Stimulated activated effector memory CD8-positive, alpha-beta T cell treated with anti-CD3 and anti-CD28 coated beads, Interleukin-12 subunit alpha, Interleukin-12 subunit beta, amount 100 ng/mL, for 72 hours (primary cell): Measurements from ENCODE around the gene IMMP2L.
A peak's percentile ranks its signal among the peaks of the same experiment; 100 is the strongest.

ENCODE experiments used
- ATAC-seq: fragments of 150-1000 bp; cut with Tn5 transposase; 2 replicates; pipeline ENCODE4 v1.10.0; 2021
- DNase-seq, 2 donors: peaks; one replicate each; pipeline ENCODE4 v3.0.0; 2021 to 2022; ENCODE audit warnings: low spot score in 2 of 2
- H3K27ac Mint-ChIP-seq: one replicate; pipeline ENCODE4 v1.8.0; 2022; ENCODE audit warnings: mild to moderate bottlenecking, mixed read lengths
- H3K36me3 Mint-ChIP-seq: one replicate; pipeline ENCODE4 v1.8.0; 2022; ENCODE audit warnings: mild to moderate bottlenecking, mixed read lengths
- H3K4me1 Mint-ChIP-seq: one replicate; pipeline ENCODE4 v1.8.0; 2022; ENCODE audit warnings: mixed read lengths
- H3K4me3 Mint-ChIP-seq: one replicate; pipeline ENCODE4 v1.8.0; 2022; ENCODE audit warnings: mild to moderate bottlenecking, mixed read lengths
- H3K9me3 Mint-ChIP-seq: one replicate; pipeline ENCODE4 v1.8.0; 2022; ENCODE audit warnings: mixed read lengths

IMMP2L gene

GRCh38 chr7:111242141-111242755 is 320.0 kb downstream of the IMMP2L start:
- no peak for DNase-seq
- no peak overlapping the region for H3K27ac Mint-ChIP-seq
- peaks cover 6% of the 10 kb centered on the region for H3K4me1 Mint-ChIP-seq
- H3K9me3 Mint-ChIP-seq, result no peaks in the 10 kb centered on the region
- no peak for ATAC-seq
- no peak overlapping the region for H3K4me3 Mint-ChIP-seq
- no peaks in the 10 kb centered on the region for H3K36me3 Mint-ChIP-seq

GRCh38 chr7:111240371-111240770 is 321.9 kb downstream of the IMMP2L start:
- ATAC-seq (no peak), DNase-seq (no peak)
- H3K27ac Mint-ChIP-seq, result no peak overlapping the region
- H3K9me3 Mint-ChIP-seq, result peaks cover 4% of the 10 kb centered on the region
- no peak overlapping the region for H3K4me3 Mint-ChIP-seq
- H3K4me1 Mint-ChIP-seq, result peaks cover 6% of the 10 kb centered on the region
- no peaks in the 10 kb centered on the region for H3K36me3 Mint-ChIP-seq

- no peaks in the 10 kb centered on the region for H3K36me3 Mint-ChIP-seq
- H3K9me3 Mint-ChIP-seq, result peaks cover 4% of the 10 kb centered on the region
- H3K4me1 Mint-ChIP-seq, result peaks cover 6% of the 10 kb centered on the region
- no peak overlapping the region for H3K4me3 Mint-ChIP-seq
- no peak overlapping the region for H3K27ac Mint-ChIP-seq
- ATAC-seq (no peak), DNase-seq (no peak)
These were observed 322.9 kb downstream of the IMMP2L start for GRCh38 chr7:111239437-111239836.

GRCh38 chr7:111238886-111239285 is 323.4 kb downstream of the IMMP2L start:
- Mint-ChIP-seq H3K4me3 (no peak overlapping the region), H3K9me3 (peaks cover 4% of the 10 kb centered on the region), H3K27ac (no peak overlapping the region), H3K36me3 (no peaks in the 10 kb centered on the region), H3K4me1 (peaks cover 6% of the 10 kb centered on the region)
- no peak for ATAC-seq
- no peak for DNase-seq

- Mint-ChIP-seq H3K4me3 (no peak overlapping the region), H3K4me1 (peaks cover 15% of the 10 kb centered on the region), H3K27ac (no peak overlapping the region), H3K36me3 (no peaks in the 10 kb centered on the region), H3K9me3 (peaks cover 4% of the 10 kb centered on the region)
- ATAC-seq, result no peak
- no peak for DNase-seq
These were observed 326.6 kb downstream of the IMMP2L start for GRCh38 chr7:111235709-111236108.

GRCh38 chr7:111232249-111233084 is 329.8 kb downstream of the IMMP2L start:
- Mint-ChIP-seq H3K9me3 (peaks cover 4% of the 10 kb centered on the region), H3K36me3 (no peaks in the 10 kb centered on the region)
- peak; percentile 92 for ATAC-seq

GRCh38 chr7:111229916-111230315 is 332.4 kb downstream of the IMMP2L start:
- ATAC-seq (no peak), DNase-seq (no peak)
- Mint-ChIP-seq H3K36me3 (no peaks in the 10 kb centered on the region), H3K9me3 (no peaks in the 10 kb centered on the region), H3K4me3 (no peak overlapping the region), H3K27ac (no peak overlapping the region), H3K4me1 (peaks cover 8% of the 10 kb centered on the region)

More at GRCh38 chr7:111232249-111233084, 329.8 kb downstream of the IMMP2L start:
- DNase-seq, result no peak
- Mint-ChIP-seq H3K27ac (no peak overlapping the region), H3K4me1 (peaks cover 8% of the 10 kb centered on the region), H3K4me3 (no peak overlapping the region)

- Mint-ChIP-seq H3K36me3 (no peaks in the 10 kb centered on the region), H3K4me1 (peaks cover 8% of the 10 kb centered on the region)
- no peak for DNase-seq
These were observed 333.0 kb downstream of the IMMP2L start for GRCh38 chr7:111229181-111229740.

GRCh38 chr7:111228437-111228836 is 333.9 kb downstream of the IMMP2L start:
- H3K36me3 Mint-ChIP-seq, result no peaks in the 10 kb centered on the region
- no peak overlapping the region for H3K4me3 Mint-ChIP-seq
- H3K27ac Mint-ChIP-seq, result no peak overlapping the region
- ATAC-seq, result no peak
- no peak for DNase-seq
- H3K4me1 Mint-ChIP-seq, result peaks cover 8% of the 10 kb centered on the region
- H3K9me3 Mint-ChIP-seq, result no peaks in the 10 kb centered on the region

More at GRCh38 chr7:111229181-111229740, 333.0 kb downstream of the IMMP2L start:
- no peak overlapping the region for H3K4me3 Mint-ChIP-seq
- no peak for ATAC-seq
- no peaks in the 10 kb centered on the region for H3K9me3 Mint-ChIP-seq
- H3K27ac Mint-ChIP-seq, result no peak overlapping the region

- Mint-ChIP-seq H3K4me3 (no peak overlapping the region), H3K36me3 (no peaks in the 10 kb centered on the region), H3K9me3 (no peaks in the 10 kb centered on the region), H3K4me1 (no peaks in the 10 kb centered on the region), H3K27ac (no peak overlapping the region)
- DNase-seq (no peak), ATAC-seq (no peak)
These were observed 335.5 kb downstream of the IMMP2L start for GRCh38 chr7:111226800-111227199.

- Mint-ChIP-seq H3K27ac (no peak overlapping the region), H3K36me3 (no peaks in the 10 kb centered on the region), H3K4me3 (no peak overlapping the region), H3K9me3 (peaks cover 3% of the 10 kb centered on the region), H3K4me1 (no peaks in the 10 kb centered on the region)
- DNase-seq (no peak), ATAC-seq (no peak)
These were observed 337.7 kb downstream of the IMMP2L start for GRCh38 chr7:111224354-111225231.

GRCh38 chr7:111223802-111224253 is 338.5 kb downstream of the IMMP2L start:
- no peaks in the 10 kb centered on the region for H3K4me1 Mint-ChIP-seq
- H3K9me3 Mint-ChIP-seq, result peaks cover 3% of the 10 kb centered on the region
- ATAC-seq, result peak; percentile 19
- no peak overlapping the region for H3K27ac Mint-ChIP-seq
- no peaks in the 10 kb centered on the region for H3K36me3 Mint-ChIP-seq
- DNase-seq, result no peak
- no peak overlapping the region for H3K4me3 Mint-ChIP-seq

GRCh38 chr7:111215550-111215949 is 346.7 kb downstream of the IMMP2L start:
- no peak overlapping the region for H3K27ac Mint-ChIP-seq
- H3K9me3 Mint-ChIP-seq, result no peaks in the 10 kb centered on the region
- DNase-seq, result no peak
- H3K36me3 Mint-ChIP-seq, result no peaks in the 10 kb centered on the region
- H3K4me1 Mint-ChIP-seq, result peaks cover 5% of the 10 kb centered on the region
- no peak overlapping the region for H3K4me3 Mint-ChIP-seq
- ATAC-seq, result peak; percentile 55

GRCh38 chr7:111212857-111213523 is 349.3 kb downstream of the IMMP2L start:
- DNase-seq (no peak), ATAC-seq (peak; percentile 8)
- peaks cover 5% of the 10 kb centered on the region for H3K4me1 Mint-ChIP-seq
- no peaks in the 10 kb centered on the region for H3K9me3 Mint-ChIP-seq
- H3K27ac Mint-ChIP-seq, result no peak overlapping the region
- no peak overlapping the region for H3K4me3 Mint-ChIP-seq
- H3K36me3 Mint-ChIP-seq, result no peaks in the 10 kb centered on the region
